Fibroblast of skin of back (primary cell): ENCODE results near the gene OLFML1.
A peak's percentile ranks its signal among the peaks of the same experiment; 100 is the strongest.

Experiments
- DNase-seq: peaks from one replicate; pipeline ENCODE4 v3.0.0-alpha.2; 2013

OLFML1 gene

GRCh38 chr11:7484131-7484530 lies 1.2 kb upstream of the OLFML1 start:
- no peak for DNase-seq

DNA sequence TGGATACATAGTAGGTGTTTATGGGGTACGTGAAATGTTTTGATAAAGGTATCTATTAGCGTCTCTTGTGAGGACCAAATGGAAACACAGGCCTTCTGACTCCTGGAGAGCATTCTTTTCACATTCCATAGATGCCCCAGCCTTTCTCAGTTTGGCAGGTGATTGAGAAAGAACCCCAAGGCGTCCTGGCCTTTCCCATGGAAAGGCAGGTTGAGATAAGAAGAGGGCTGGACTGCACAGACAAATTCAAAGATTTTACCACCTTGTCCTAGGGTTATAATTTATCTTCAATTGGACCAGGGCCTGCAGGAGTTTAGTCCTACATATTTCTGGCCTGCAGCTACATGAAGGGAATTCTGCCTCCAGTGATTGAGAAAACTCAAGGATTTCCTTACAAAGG lies 661 bp upstream of the OLFML1 start:
- DNase-seq, result no peak

DNA sequence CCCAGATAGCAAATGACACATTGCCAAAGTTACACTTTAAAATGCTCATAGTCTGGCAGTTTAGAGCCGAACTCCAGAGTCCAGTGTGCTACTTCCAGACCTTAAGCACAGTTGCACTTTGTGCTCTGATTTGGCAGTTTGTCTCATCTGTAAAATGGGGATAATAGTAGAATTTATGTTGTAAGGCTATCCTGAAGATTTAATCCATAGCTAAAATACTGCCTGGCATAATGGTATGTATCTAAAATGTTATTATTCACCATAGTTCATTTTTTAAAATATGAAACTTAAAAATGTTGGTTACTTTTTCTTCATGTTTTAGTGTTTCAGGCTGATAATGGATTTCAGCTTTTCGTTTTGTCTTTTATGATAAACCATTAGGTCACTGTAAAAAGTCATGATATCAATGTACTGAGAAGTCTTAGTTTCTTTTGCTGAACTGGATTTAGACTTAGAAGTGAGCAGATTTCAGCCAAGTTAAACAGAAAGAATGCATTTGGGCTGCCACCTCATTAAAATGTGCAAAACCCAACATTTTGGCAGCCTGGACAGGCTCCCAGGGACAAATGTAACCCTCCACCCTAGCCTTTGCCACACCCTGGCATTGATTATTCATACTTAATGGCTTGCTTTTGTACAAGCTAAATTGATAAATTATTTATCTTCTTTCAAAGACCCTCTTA lies 933 bp downstream of the OLFML1 start:
- DNase-seq, result no peak

- DNase-seq, result peak; percentile 22
Observed at GRCh38 chr11:7486781-7487140, 1.5 kb downstream of the OLFML1 start.

DNA sequence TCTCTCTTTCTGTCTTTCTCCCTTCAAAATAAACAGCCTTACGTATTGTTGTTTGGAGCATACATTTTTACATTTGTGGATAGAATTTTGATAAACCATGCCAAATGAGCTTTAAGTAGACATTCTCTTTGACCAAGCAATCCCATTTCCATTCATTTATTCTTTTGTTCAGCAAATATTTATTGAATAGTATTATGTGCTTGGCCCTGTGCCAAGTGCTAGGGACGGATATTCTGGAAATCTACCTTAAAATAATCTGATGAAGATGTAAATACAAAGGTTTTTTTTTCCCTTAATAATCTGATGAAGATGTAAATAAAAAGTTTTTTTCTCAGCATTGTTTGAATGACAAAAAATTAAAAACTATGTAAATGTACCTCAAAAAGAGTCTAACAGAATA lies 2.1 kb downstream of the OLFML1 start:
- no peak for DNase-seq

- no peak for DNase-seq
Observed at GRCh38 chr11:7488681-7489080, 3.4 kb downstream of the OLFML1 start.

- DNase-seq, result no peak
Observed at GRCh38 chr11:7489376-7489775, 4.1 kb downstream of the OLFML1 start.

DNA sequence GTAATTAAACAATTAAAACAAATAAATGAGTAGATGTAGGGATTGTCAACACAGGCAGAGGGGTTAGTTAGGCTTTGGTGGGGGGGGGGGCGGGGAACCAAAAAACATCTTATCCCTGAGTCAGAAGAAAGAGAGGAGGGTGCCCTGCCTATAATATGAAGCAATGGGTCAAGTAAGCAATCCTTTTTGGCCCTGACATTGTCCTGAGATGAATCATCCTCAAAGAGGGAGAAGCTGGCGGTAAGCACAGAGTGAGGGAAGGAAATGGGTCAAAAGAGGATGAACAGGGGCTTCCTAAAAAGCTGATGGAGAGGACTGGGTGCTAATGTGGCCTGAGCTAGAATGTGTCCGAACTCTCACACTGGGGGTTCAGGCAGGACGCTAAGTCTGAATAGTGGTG lies 4.7 kb downstream of the OLFML1 start:
- peak; percentile 75 for DNase-seq

DNA sequence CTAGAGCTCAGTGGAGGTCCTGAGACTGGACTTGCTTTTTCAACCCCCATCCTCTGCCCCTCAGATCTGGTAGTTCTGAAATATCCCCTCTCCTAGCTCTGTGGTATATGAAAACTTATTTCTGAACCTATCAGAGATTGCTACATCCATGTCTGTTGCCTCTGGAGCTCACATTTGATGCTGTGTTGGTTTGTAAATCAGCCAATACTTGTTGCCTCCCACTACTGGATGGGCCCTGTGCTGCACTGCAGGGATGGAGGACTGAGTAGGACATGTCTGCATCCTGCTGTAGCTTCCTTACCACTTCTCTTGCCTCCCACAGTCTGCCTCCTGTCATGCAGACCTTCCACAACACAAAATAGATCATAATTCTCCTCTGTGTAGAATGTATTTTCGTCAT lies 5.2 kb downstream of the OLFML1 start:
- DNase-seq, result no peak

GRCh38 chr11:7492253-7492652 lies 6.9 kb downstream of the OLFML1 start:
- no peak for DNase-seq

DNA sequence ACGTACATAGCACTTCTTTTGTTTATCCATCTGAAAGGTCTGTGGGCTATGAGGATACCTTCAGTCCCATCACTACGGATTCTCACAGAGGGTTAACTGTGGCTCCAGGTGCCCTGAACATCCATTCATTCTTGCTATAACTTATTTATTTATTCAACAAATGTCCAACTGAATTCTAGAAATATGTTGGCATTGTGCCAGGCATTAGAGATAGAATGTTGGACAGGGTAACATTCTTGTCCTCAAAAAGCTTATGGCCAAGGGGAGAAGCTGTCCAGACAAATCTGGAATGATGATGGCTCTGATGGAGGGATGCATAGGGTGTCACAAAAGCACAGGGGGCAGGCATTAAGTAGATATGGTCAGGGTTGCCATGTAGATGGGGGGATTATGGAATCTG lies 8.4 kb downstream of the OLFML1 start:
- no peak for DNase-seq

- no peak for DNase-seq
Observed at GRCh38 chr11:7494086-7494745, 8.9 kb downstream of the OLFML1 start.

DNA sequence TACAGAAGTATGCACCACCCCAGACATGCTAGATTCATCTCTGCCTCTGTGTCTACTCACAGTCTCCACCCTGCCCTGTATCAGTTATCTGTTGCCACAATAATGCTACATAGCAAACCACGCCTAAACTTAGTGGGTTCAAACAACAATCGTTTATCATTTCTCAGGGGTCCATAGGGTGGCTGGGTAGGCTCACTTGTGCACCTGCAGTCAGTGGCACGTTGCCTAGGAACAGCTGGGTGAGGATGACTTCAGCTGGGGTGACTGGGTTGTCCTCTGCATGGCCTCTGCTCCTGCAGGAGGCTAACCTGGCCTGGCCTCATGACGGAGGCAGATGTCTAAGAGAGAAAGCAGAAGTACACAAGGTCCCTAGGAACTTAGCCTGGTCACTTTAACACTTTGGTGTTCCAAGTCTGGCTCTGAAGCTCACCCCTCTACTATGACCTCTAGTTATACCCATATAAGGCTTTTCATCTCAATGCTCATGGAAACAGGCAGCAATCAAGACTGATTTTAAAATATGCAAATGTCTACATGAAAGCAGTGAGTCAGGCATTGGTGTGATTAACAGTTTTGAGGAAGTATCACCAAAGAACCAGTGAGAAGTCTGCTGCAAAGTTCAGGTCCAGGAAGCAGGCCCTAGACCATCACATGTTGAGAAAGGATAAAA lies 10.7 kb downstream of the OLFML1 start:
- no peak for DNase-seq

- DNase-seq, result no peak
Observed at GRCh38 chr11:7498193-7498592, 12.9 kb downstream of the OLFML1 start.

DNA sequence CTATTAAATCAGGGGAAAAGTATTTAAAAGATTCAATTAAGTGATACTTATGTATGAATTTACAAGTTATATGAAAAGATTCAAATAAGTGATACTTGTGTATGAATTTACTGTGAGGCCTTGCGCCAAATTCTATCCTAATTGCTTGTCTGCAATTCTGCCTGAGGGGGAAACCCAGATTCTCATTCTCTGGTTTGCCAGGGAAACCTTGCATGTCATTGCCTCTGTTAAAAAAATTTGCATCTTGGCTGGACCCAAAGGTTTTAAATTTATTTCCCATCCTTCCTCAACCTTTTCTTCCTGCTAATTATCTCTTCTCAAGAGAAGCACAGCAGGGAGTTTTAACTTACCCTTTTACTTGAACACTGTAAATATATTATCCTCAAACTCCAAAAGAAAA lies 13.8 kb downstream of the OLFML1 start:
- DNase-seq, result no peak

DNA sequence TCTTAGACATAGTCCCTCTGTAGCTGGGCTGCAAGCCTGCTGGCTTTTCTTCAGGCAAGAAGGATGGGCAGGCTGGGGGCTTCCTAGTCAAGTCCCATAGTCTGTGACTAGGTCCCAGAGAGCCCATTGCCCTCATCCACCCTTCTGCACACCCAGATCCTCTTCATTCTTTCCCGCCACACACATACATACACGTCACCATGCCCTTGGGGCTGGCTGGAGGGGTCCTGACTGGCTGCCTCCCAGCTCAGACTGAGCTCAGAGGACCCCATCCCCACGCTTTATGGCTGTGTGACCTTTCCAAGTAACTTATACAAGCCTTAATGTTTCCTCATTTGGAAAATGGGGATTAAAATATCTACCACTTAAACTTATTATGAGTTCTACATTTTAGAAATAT lies 14.9 kb downstream of the OLFML1 start:
- no peak for DNase-seq

- no peak for DNase-seq
Observed at GRCh38 chr11:7501251-7501650, 15.9 kb downstream of the OLFML1 start.

GRCh38 chr11:7501894-7502293 lies 16.6 kb downstream of the OLFML1 start:
- DNase-seq, result no peak

GRCh38 chr11:7506243-7506642 lies 20.9 kb downstream of the OLFML1 start:
- DNase-seq, result no peak

DNA sequence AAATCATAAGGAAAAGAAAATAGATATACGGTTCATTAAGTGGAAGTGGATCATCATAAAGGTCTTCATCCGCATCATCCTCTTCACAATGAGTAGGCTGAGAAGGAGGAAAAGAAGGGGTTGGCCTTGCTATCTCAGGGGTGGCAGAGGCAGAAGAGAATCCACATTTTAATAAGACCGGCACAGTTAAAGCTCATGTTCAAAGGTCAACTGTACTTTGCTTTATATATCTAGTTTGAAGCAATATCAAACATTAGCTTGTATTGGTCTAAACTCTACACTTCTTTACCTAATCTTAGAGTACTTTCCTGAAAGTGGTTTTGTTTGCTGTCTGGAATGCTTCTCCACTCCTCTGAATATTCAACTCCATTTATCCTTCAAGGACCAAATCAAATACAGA lies 22.8 kb downstream of the OLFML1 start:
- DNase-seq, result no peak

- DNase-seq, result no peak
Observed at GRCh38 chr11:7509966-7510365, 24.7 kb downstream of the OLFML1 start.

- DNase-seq, result no peak
Observed at GRCh38 chr11:7511401-7511800, 26.1 kb downstream of the OLFML1 start.

DNA sequence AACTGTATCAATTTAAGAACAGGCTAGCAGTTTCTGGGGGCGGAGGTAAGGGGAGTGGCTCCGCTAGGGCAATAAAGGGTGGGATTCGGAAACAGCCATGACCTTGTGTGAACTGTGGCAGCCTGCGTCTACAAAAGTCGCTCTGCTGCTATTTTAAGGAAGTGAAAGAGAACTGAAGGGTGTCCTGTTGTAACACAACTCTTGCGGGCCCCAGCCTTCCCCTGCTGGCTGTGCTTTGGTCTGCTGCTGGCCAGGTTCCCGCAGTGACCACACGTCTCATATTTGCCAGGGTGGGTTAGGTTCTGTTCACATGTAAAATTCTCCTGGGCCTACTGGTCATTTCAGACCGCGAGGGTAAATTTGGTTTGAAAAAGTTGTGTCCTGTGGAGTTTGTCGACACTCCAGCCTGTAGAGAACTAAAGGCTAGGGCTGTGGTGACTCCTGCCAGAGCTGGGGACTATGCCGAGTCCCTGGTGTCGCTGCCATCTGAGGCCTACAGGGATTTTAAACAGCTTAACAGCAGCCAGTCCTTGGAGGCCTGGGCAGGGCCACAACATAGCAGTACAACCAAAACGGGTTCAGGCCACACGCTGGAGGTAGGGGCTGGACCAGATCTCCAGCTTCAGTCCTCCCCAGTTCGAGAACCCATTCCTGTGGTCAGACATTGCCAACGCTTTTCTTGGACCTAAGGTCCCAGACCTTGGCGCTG lies 27.4 kb downstream of the OLFML1 start:
- peak; percentile 5 for DNase-seq
